MCF 10A (cell line): ENCODE measurements around the gene LGALSL. TPM values are rescaled to one million over a fixed set of nuclear protein-coding genes. Genes with fewer than 3 reads are reported as not detected.

Source experiments
- BruUV-seq: library from RNA; stranded (reverse); fragments of 400-500 nt; replicated peaks from 2 replicates; lab custom pipeline; 2021; lab: Mats Ljungman, UMichigan
- CTCF ChIA-PET: fragments of 300-600 bp; sonication (Branson Sonifier 250); formaldehyde crosslinking; extraction: SDS; loops from one replicate; lab custom pipeline; 2021; ENCODE audit warnings: antibody characterized with exemption, inconsistent platforms; lab: Yijun Ruan, JAX
- POLR2A ChIA-PET: fragments of 300-600, 350-650 bp; sonication (Branson Sonifier 250); formaldehyde crosslinking; extraction: SDS; loops from one replicate; lab custom pipeline; 2020; ENCODE audit warnings: antibody characterized with exemption, inconsistent platforms; lab: Yijun Ruan, JAX
- DNase-seq: peaks from one replicate; pipeline ENCODE4 v3.0.0-alpha.2; 2018; ENCODE audit not compliant: unreplicated experiment
- H3K27ac Mint-ChIP-seq: one replicate; pipeline ENCODE4 v1.8.0; 2022; ENCODE audit warnings: mild to moderate bottlenecking, low read depth, mixed read lengths; ENCODE audit not compliant: unreplicated experiment
- H3K27me3 Mint-ChIP-seq: one replicate; pipeline ENCODE4 v1.8.0; 2022; ENCODE audit warnings: mixed read lengths; ENCODE audit not compliant: insufficient read depth, unreplicated experiment
- H3K36me3 Mint-ChIP-seq: one replicate; pipeline ENCODE4 v1.8.0; 2022; ENCODE audit warnings: mild to moderate bottlenecking, moderate library complexity, mixed read lengths; ENCODE audit not compliant: insufficient read depth, unreplicated experiment
- H3K4me1 Mint-ChIP-seq: one replicate; pipeline ENCODE4 v1.8.0; 2022; ENCODE audit warnings: mixed read lengths; ENCODE audit not compliant: insufficient read depth, unreplicated experiment
- H3K4me3 Mint-ChIP-seq: one replicate; pipeline ENCODE4 v1.8.0; 2022; ENCODE audit warnings: mild to moderate bottlenecking, moderate library complexity, mixed read lengths; ENCODE audit not compliant: unreplicated experiment
- H3K9me3 Mint-ChIP-seq: one replicate; pipeline ENCODE4 v1.8.0; 2022; ENCODE audit warnings: mixed read lengths; ENCODE audit not compliant: unreplicated experiment
- intact Hi-C: fragments of 100-400 bp; cut with micrococcal nuclease; formaldehyde crosslinking; loops from 2 replicates; pipeline ENCODE4 v1.14.1; 2022
- total RNA-seq: library from RNA; stranded (reverse); gene quantifications from 2 replicates; pipeline ENCODE4 v1.2.3, GENCODE V29; 2022
- TF ChIP-seq, protein P1 (sequence below): fragments of 200-600 bp; IDR thresholded peaks from one replicate; pipeline ENCODE4 v1.8.0; 2022; ENCODE audit warnings: antibody characterized with exemption, mild to moderate bottlenecking; ENCODE audit not compliant: unreplicated experiment

The LGALSL gene
- total RNA-seq, 1 experiment from 2014 or later, result 11.4 TPM

DNA sequence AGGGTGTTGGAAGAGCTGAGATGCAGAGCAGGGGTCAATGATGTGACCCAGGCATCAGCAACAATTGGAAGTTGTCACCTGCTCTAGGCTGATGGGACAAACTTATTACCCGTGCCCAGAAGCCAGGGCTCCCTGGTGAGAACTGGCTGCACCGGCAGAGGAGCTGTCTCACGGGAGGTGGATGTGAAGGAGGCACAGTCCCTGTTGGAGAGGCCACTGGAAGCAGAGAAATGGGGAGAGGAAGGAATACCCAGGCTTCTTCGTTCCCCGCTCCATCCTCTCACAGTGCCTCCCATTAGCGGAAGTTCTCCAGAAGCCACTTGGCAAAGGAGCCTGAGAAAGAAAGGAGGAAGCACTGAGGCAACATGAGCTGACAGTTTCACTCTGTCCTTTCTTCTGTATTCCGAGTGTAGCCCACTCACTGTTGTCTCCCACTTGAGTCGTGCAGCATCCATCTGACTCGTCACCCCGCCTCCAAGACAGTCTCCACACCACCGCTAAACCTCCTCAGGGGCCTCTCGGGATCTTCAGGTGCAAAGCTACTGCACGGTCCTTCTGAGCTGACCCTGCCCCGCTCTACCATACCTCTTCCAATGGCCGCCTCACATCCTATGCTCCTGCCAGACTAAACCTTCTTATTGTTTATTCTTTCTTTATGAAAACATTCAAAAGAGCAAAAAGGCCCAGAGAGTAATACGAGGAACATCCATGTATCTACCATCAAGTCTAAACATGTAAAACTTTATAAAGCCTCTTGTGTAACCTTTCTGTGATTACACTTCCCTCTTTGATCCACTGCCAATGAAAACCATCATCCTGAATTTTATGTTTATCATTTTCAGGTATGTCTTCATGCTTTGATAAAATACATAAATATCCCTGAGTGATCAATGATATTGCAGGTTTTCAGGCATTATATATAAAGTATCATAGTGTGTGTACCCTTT lies 51.1 kb downstream of the LGALSL start:
- no peak overlapping the region for H3K4me3 Mint-ChIP-seq
- DNase-seq, result no peak
- peaks cover 9% of the 10 kb centered on the region for H3K4me1 Mint-ChIP-seq
- H3K27ac Mint-ChIP-seq, result no peak overlapping the region
- ChIA-PET POLR2A (interaction anchor here (0.6 to 1.6 kb wide), 3 partner anchors 19 to 663 kb away, joined by 3 to 5 read pairs (median 4); partner anchors contain the start of gene AFTPH), CTCF (interaction anchor here (0.6 to 4.1 kb wide), 4 partner anchors 18 to 174 kb away, joined by 3 to 15 read pairs (median 12); no protein-coding TSS in a partner anchor)
- H3K36me3 Mint-ChIP-seq, result no peaks in the 10 kb centered on the region
- TF ChIP-seq, protein P1, sequence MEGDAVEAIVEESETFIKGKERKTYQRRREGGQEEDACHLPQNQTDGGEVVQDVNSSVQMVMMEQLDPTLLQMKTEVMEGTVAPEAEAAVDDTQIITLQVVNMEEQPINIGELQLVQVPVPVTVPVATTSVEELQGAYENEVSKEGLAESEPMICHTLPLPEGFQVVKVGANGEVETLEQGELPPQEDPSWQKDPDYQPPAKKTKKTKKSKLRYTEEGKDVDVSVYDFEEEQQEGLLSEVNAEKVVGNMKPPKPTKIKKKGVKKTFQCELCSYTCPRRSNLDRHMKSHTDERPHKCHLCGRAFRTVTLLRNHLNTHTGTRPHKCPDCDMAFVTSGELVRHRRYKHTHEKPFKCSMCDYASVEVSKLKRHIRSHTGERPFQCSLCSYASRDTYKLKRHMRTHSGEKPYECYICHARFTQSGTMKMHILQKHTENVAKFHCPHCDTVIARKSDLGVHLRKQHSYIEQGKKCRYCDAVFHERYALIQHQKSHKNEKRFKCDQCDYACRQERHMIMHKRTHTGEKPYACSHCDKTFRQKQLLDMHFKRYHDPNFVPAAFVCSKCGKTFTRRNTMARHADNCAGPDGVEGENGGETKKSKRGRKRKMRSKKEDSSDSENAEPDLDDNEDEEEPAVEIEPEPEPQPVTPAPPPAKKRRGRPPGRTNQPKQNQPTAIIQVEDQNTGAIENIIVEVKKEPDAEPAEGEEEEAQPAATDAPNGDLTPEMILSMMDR, result no peak
- H3K9me3 Mint-ChIP-seq, result no peaks in the 10 kb centered on the region
- no peaks in the 10 kb centered on the region for H3K27me3 Mint-ChIP-seq
- BruUV-seq, result no TSS peak
- intact Hi-C loops, result no loop called here

- BruUV-seq, result no TSS peak
- Mint-ChIP-seq H3K4me3 (no peak overlapping the region), H3K36me3 (no peaks in the 10 kb centered on the region), H3K27ac (no peak overlapping the region), H3K27me3 (no peaks in the 10 kb centered on the region), H3K9me3 (no peaks in the 10 kb centered on the region), H3K4me1 (peaks cover 9% of the 10 kb centered on the region)
- intact Hi-C loops, result no loop called here
- TF ChIP-seq, protein P1, result no peak
- ChIA-PET POLR2A (interaction anchor here (1.6 kb wide), 1 partner anchor 245 kb away, joined by 3 read pairs; no protein-coding TSS in a partner anchor), CTCF (interaction anchor here (1.0 to 4.1 kb wide), 3 partner anchors 16 to 176 kb away, joined by 3 to 15 read pairs (median 5); no protein-coding TSS in a partner anchor)
- DNase-seq, result no peak
Observed at GRCh38 chr2:64506686-64507085, 52.7 kb downstream of the LGALSL start.

Other genes starting within 250 kb of the LGALSL start
- 24.2 and 24.7 TPM in 2 replicates for gene AFTPH, start 70.2 kb downstream of the LGALSL start, total RNA-seq
- gene SERTAD2, start 199.8 kb downstream of the LGALSL start, total RNA-seq, result 15.0 and 21.6 TPM in 2 replicates